DMS79 treated with DMSO at 0.1 percent for 48 hours (cell line): ENCODE results near the gene MCAM.

ENCODE experiments used
- DNase-seq: peaks from one replicate; lab custom pipeline; 2025; lab: John Stamatoyannopoulos, UW

MCAM gene

GRCh38 chr11:119307219-119307618 lies 9.7 kb downstream of the MCAM start:
- DNase-seq: no peak

- no peak for DNase-seq
Measured at GRCh38 chr11:119306373-119306890, 10.5 kb downstream of the MCAM start.

DNA sequence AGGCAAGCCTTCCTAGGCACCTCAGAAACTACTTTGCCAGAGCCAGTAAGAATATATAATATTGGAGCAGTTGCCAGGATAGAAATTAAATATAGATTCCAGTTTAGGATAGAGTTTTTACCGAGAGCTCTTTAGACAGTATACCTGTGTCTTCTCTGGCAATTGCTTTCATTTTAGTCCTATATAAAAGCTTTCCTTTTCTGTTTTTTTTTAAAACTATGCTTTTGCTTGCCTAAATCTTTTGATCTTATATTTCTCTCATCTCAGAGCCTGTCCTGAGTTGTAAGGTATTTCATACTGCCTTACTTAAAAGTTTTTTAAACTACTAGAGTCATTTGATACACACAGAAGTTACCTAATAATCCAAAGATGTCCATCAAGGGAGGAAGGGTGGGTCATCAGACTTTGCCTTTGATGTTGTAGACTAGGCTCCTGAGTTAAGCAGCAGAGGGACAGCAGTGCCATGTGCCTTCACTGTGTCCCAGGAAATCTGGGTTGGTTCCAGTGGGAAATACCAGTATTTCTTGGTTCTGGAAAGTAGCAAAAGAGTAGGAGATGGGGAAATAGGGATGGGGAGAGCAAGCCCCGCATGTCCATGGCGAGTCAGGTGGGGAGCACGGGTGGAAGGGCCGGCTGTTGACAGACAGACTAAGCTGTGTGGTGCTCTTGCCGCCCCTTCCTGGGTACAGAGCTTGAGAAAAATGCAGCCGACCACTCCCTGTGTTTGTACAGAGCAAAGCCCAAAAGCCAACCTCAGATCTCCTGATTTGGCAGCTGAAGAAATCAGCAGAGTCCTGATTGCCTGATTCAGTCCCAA lies 11.2 kb downstream of the MCAM start:
- no peak for DNase-seq

DNA sequence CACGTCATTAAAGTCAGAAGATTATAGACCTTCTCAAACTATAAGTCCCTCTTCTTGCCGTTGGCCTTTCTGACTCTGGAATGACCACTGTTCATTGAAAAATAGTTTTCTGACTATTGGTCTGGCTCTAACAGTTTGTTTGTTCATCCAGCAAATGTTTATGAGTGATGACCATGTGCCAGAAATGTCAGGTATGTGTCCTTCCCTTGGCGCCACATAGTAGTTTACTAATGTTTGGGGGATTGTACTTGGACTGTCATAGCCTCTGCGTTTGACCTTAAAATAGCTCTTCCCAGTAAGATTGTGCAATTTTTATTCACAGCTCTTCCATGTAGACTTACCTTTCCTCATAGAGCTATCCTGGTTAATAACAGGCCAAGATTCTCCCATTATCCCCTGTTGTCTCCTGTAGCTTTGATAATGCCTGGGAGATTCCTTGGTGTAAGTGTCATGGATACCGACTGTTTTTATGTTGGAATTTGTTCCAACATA lies 13.7 kb downstream of the MCAM start:
- no peak for DNase-seq

DNA sequence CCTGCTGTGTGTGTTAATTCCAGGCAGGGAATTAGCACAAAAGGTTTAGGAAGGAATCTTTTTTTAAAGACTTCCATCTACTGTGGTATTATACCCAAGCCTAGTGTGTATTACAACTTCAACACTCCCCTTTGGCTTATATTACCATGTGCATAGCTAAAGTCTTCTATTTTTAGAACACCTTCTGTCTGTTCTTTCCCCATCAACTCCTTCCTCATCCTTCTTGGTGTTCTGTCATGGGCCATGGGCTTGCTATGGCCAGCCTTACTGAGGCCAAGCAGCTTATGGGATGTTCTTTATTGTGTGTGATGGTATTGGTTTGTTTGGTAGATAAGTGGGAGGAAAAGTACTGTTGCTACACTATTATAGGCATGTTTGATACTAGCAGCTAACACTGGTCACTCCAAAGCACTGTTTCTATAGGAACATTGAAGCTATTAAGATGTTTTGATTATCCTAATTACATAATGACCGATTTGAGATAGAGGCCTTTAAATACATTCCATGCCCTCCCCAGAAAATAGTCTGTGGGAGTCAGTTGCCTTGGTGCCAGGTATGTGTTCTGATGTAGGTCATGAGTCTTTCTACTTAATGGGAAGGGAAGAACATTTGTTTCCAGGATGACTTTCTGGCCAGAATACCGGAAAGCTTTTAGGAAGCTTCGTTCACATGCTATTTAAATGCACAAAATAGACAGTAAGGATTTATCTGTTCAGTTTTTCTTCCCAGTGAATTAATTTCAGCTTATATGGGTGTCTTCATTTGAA lies 16.5 kb downstream of the MCAM start:
- no peak for DNase-seq

- DNase-seq: no peak
Measured at GRCh38 chr11:119299416-119299815, 17.5 kb downstream of the MCAM start.

DNA sequence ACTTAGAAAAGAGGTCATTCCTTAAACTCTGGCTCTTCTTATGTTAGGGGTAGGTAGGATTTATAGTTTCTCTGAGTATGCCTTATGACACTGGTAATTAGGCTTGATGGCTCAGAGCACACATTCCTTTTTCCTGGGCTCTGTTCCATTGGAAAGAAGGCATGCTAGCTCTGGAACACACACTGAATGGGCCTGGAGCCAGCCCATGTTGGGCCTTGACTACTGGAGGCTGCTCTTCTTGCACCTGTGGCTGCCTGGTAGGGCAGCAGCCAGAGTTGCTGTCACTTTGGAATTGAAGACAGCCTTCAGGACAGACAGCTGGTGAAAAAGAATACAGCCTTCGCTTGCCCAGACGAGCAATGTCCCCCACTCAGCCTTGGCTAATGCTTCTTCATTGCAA lies 18.2 kb downstream of the MCAM start:
- no peak for DNase-seq

DNA sequence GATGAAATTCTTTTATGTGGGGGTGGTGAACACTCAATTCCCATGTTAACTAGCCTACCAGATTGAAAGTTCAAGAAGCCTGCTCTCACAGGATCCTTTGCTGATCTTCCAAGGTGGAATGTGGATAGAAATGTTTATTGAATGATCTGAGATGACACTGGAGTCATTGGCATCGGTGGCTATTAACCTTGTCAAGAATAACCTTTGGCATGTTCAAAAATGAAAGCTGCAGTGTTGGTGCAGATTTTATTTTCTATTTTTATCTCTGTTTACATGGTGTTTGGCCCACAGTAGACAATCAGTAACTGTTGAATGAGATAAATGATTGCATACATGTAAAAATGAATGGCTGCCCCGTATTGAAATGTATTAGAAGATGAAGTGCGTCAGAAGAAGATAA lies 19.0 kb downstream of the MCAM start:
- no peak for DNase-seq

GRCh38 chr11:119295178-119295577 lies 21.8 kb downstream of the MCAM start:
- no peak for DNase-seq

DNA sequence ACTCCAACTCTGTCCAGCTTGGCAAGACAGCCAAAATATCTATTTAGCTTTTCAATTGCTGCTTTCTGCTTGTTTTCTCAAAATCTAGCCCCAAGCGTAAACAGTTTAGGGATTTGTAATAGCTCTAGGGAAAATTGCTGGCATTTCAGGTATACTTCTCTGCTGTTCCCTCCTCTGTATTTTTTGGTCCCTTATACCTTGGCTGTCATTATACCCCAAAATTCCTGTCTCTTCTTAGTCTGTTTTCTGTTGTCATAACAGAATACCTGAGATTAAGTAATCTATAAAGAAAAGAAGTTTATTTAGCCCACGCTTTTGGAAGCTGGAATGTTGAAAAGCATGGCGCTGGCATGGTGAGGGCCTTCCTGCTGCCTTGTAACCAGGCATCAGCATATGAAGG lies 23.5 kb downstream of the MCAM start:
- no peak for DNase-seq

DNA sequence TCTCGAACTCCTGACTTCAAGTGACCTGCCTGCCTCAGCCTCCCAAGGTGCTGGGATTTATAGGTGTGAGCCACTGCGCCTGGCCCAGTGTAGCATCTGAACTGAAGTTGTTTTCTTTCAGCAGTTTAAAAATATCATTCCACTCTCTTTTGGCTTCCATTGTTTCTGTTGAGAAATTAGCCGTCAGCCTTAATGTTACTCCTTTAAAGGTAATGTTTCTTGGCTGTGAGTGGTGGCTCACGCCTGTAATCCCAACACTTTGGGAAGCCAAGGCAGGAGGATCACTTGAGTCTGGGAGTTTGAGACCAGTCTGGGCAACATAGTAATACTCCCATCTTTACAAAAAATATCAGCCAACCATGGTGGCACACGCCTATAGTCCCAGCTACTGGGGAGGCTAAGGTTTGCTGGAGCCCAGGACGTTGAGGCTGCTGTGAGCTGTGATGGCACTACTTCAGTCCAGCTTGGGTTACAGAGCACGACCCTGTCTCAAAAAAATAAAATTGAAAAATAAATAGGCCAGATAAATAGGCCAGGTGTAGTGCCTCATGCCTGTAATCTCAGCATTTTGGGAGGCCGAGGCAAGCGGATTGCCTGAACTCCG lies 25.9 kb downstream of the MCAM start:
- DNase-seq: no peak

- DNase-seq: no peak
Measured at GRCh38 chr11:119288219-119288618, 28.7 kb downstream of the MCAM start.

DNA sequence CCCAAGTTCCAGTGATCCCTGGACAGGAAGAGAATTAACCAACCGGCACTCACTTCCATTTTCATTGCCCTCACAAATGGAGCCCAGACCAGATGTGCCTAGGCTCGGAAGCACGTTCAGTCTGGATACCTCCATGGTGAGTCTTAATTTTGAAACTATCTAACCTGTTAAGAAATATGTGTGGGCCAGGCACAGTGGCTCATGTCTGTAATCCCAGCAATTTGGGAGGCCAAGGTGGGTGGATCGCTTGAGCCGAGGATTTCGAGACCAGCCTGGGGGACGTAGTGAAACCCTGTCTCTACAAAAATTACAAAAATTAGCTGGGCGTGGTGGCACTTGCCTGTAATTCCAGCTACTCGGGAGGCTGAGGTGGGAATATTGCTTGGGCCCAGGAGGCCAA lies 31.5 kb downstream of the MCAM start:
- DNase-seq: no peak

DNA sequence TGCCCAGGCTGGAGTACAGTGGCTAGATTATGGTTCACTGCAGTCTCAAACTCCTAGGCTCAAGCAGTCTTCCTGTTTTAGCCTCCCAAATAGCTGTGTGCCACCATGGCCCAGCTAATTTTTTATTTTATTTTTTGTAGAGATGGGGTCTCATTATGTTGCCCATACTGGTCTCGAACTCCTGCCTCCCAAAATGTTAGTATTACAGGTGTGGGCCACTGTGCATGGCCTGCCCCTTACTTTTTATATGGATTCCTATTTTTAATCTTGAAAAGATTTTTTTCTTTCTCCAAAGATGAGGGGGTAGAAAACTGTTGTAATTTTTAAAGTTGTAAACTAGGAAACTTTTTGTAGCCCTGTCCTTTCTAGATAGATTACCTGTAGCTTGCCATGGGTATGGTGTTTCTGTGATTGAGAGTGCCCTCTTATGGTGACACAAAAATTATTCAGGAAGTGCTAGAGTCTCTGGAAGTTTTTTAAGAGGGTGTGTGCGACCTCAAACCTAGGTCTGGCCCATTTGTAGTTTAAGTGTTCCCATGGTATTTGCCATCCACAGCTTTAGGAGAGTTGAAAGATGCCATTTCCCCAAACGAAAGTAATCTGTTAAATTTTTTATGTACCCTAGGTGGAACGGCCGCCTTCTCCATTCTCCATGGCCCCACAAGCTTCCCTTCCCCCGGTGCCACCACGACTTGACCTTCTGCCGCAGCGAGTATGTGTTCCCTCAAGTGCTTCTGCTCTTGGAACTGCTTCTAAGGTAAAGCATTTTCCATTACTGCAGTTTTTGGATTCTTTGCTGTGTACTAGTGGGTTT lies 32.4 kb downstream of the MCAM start:
- peak; percentile 39 for DNase-seq

DNA sequence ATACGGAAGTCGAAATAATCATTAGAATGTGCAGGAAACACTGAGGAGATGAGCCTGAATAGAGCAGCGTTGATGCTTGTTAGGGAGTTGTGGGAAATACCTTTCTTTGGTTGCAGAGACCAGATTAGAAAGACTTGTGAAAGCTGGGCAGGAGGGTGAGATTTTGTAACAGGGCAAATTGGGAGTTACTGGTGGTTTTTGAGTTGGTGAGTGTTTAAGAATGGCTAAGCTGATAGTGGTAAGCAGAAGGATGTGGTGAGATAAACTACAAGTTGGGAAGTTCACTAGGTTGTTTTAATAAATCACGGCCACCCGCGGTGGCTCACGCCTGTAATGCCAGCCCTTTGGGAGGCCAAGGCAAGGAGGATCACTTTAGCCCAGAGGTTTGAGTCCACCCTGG lies 34.4 kb downstream of the MCAM start:
- no peak for DNase-seq

GRCh38 chr11:119277660-119278059 lies 39.3 kb downstream of the MCAM start:
- DNase-seq: no peak

DNA sequence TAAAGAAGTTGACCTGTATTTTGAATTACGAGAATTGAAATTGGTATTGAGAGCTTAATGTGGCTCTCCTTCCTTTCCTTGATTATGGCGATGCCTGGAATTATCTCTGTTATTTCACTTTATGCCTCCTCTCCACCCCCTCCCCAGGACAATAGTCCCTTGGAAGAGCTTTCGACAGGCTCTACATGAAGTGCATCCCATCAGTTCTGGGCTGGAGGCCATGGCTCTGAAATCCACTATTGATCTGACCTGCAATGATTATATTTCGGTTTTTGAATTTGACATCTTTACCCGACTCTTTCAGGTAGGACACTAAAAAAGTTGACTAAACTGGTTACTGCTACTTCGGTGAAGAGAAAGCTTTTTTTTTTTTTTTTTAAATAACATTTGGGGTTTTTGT lies 43.2 kb downstream of the MCAM start:
- DNase-seq: no peak

GRCh38 chr11:119267645-119268044 lies 49.3 kb downstream of the MCAM start:
- no peak for DNase-seq

DNA sequence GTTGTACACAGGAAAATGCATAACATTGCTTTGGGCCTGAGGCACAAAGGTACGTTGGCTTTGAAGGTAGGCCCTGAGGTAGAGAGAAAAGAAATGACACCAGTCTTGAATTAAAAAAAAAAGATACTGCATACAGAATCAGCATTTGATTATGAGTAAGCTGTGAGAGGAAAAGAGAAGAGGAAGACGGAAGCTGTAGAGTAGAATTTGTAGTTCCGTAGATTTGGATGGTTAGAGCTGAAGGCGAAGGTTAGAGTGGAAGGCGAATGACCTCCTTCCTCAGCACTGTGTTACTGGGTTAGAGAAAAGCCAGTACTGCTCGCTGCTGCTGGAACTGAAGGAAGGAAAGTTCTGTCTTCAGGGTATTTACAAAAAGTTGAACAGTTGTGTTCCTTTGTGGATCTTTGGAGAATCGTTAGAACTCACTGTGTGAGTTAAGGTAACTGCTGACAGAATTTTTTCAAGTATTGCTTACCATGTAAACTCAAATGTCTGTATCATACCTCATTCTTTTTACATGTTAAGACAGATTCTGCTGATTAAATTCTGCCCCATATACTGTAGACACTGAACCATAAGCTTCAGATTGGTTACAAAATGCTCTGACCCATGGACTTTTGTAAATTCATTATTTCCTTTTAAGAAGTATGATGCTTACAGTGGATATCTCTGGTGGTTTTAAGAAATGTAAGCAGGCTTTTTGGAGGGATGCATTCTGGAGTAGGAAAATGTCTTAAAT lies 50.2 kb downstream of the MCAM start:
- DNase-seq: no peak

DNA sequence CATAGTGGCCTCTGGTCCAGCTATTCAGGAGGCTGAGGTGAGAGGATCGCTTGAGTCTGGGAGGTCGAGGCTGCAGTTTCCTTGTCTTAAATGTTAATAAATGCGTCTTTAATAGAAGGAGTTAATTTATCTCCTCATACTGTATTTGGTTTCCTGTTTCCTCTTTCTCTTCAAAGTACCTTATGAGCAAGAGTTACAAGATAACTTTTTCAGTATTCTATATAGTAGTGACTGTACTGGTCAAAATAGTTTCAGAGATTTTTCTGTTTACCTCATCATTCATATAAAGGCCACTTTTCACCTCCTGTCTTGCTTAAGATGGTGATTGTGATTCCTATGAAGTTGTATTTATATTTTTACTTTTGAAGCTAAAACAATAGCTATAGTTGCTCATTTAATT lies 50.9 kb downstream of the MCAM start:
- no peak for DNase-seq

- DNase-seq: no peak
Measured at GRCh38 chr11:119263352-119263940, 53.5 kb downstream of the MCAM start.
